Tibial nerve (tissue), 3 donors: ENCODE data around the gene SIRT3.

Experiments
- POLR2A ChIP-seq, 2 donors: fragments of 450-650 bp; IDR thresholded peaks; one replicate each; pipeline ENCODE4 v1.6.1; 2017; ENCODE audit warnings: antibody characterized with exemption in 2 of 2, mild to moderate bottlenecking in 2 of 2, moderate library complexity in 2 of 2
- TF ChIP-seq, protein P1 (sequence below), 5 experiments: fragments of 200-600 bp in 3 of 5; fragments of 450-650 bp in 2 of 5; sonication (generic) in 3 of 5; IDR thresholded peaks; one replicate each; pipeline ENCODE4 v1.5.1; 2016 to 2019; ENCODE audit warnings: antibody characterized with exemption in 5 of 5, mild to moderate bottlenecking in 3 of 5, moderate library complexity in 2 of 5

- TF ChIP-seq, protein P1, sequence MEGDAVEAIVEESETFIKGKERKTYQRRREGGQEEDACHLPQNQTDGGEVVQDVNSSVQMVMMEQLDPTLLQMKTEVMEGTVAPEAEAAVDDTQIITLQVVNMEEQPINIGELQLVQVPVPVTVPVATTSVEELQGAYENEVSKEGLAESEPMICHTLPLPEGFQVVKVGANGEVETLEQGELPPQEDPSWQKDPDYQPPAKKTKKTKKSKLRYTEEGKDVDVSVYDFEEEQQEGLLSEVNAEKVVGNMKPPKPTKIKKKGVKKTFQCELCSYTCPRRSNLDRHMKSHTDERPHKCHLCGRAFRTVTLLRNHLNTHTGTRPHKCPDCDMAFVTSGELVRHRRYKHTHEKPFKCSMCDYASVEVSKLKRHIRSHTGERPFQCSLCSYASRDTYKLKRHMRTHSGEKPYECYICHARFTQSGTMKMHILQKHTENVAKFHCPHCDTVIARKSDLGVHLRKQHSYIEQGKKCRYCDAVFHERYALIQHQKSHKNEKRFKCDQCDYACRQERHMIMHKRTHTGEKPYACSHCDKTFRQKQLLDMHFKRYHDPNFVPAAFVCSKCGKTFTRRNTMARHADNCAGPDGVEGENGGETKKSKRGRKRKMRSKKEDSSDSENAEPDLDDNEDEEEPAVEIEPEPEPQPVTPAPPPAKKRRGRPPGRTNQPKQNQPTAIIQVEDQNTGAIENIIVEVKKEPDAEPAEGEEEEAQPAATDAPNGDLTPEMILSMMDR (IDR thresholded peaks at IDR 0.05), result no peak
- TF ChIP-seq POLR2A (IDR thresholded peaks at IDR 0.05), result no peak
Observed at GRCh38 chr11:196786-197731, 39.1 kb downstream of the SIRT3 start.
